B cell (primary cell): Measurements from ENCODE around the gene ZNF747. TPM values are rescaled to one million over a fixed set of nuclear protein-coding genes. Genes with fewer than 3 reads are reported as not detected.

Experiments
- ATAC-seq: fragments of 200-7000 bp; cut with Tn5 transposase; one replicate; pipeline ENCODE4 v1.10.0; 2021; ENCODE audit warnings: low read depth, mild to moderate bottlenecking, moderate number of reproducible peaks, moderate library complexity
- CTCF ChIA-PET: fragments of 350-600 bp; sonication (Branson Sonifier 250); formaldehyde crosslinking; loops from one replicate; lab custom pipeline; 2021; ENCODE audit warnings: antibody characterized with exemption, inconsistent platforms; lab: Charles Lee
- POLR2A ChIA-PET: fragments of 350-600 bp; sonication (Branson Sonifier 250); formaldehyde crosslinking; loops from one replicate; lab custom pipeline; 2021; ENCODE audit warnings: antibody characterized with exemption; lab: Charles Lee
- DNase-seq: peaks from one replicate; pipeline ENCODE4 v3.0.0; 2013
- H2AFZ ChIP-seq: 2 replicates; pipeline ENCODE4 v1.6.1; 2012; ENCODE audit warnings: mild to moderate bottlenecking, low read depth, low read length; ENCODE audit not compliant: insufficient read depth, poor library complexity, severe bottlenecking
- H3K27ac ChIP-seq, 2 donors: 1 replicate in 1 of 2; 2 replicates in 1 of 2; pipeline ENCODE4 v1.5.1; 2012 to 2013; ENCODE audit warnings: low read length in 2 of 2, mild to moderate bottlenecking in 2 of 2, moderate library complexity in 1 of 2
- H3K27me3 ChIP-seq, 4 experiments: fragments of 200-600 bp in 1 of 4; sonication (generic) in 1 of 4; replicated peaks in 1 of 4; 1 replicate in 2 of 4; 2 replicates in 2 of 4; pipeline versions ENCODE4 v1.6.1 to v1.7.0; 2013 to 2016; ENCODE audit warnings: low read length in 3 of 4, mild to moderate bottlenecking in 2 of 4, mixed read lengths in 1 of 4, moderate library complexity in 1 of 4; ENCODE audit not compliant: insufficient read depth in 4 of 4, control insufficient read depth in 3 of 4; ENCODE audit errors: control extremely low read depth in 1 of 4
- H3K36me3 ChIP-seq, 2 experiments: replicated peaks in 1 of 2; 1 replicate in 1 of 2; 2 replicates in 1 of 2; pipeline versions ENCODE4 v1.6.1 to v1.7.1; 2013; ENCODE audit warnings: low read length in 1 of 2; ENCODE audit not compliant: insufficient read depth in 2 of 2, control insufficient read depth in 1 of 2; ENCODE audit errors: control extremely low read depth in 1 of 2, extremely low read depth in 1 of 2
- H3K4me1 ChIP-seq, 2 donors: fragments of 200-600 bp in 1 of 2; sonication (generic) in 1 of 2; 1 replicate in 1 of 2; 2 replicates in 1 of 2; pipeline versions ENCODE4 v1.5.1 to v1.6.1; 2013 to 2017; ENCODE audit warnings: low read length in 2 of 2; ENCODE audit not compliant: control insufficient read depth in 2 of 2, insufficient read depth in 2 of 2
- H3K4me2 ChIP-seq: replicated peaks from 2 replicates; pipeline ENCODE3; 2012; ENCODE audit warnings: mild to moderate bottlenecking, low read depth, low read length; ENCODE audit not compliant: poor library complexity, severe bottlenecking
- H3K4me3 ChIP-seq, 5 experiments: fragments of 200-600 bp in 1 of 5; sonication (generic) in 1 of 5; 1 replicate in 3 of 5; 2 replicates in 2 of 5; pipeline versions ENCODE4 v1.5.1 to v1.7.0; 2011 to 2016; ENCODE audit warnings: low read length in 4 of 5, mild to moderate bottlenecking in 4 of 5, low read depth in 2 of 5, control low read depth in 1 of 5, moderate library complexity in 1 of 5; ENCODE audit not compliant: insufficient read depth in 1 of 5; ENCODE audit errors: control extremely low read depth in 1 of 5, extremely low read depth in 1 of 5
- H3K79me2 ChIP-seq: fragments of 200-600 bp; sonication (generic); one replicate; pipeline ENCODE4 v1.6.0; 2016; ENCODE audit warnings: low read length; ENCODE audit not compliant: control insufficient read depth, insufficient read depth
- H3K9ac ChIP-seq: fragments of 200-600 bp; sonication (generic); 2 replicates; pipeline ENCODE4 v1.6.1; 2017; ENCODE audit warnings: mild to moderate bottlenecking, low read length, moderate library complexity
- H3K9me3 ChIP-seq, 3 donors: one replicate each; pipeline versions ENCODE4 v1.6.1 to v1.7.1; 2013; ENCODE audit warnings: low read length in 2 of 3; ENCODE audit not compliant: control insufficient read depth in 2 of 3, insufficient read depth in 1 of 3; ENCODE audit errors: control extremely low read depth in 1 of 3
- H4K20me1 ChIP-seq: 2 replicates; pipeline ENCODE4 v1.6.0; 2012; ENCODE audit warnings: mild to moderate bottlenecking, low read length; ENCODE audit not compliant: insufficient read depth, control insufficient read depth, poor library complexity, severe bottlenecking
- H3K27ac Mint-ChIP-seq: one replicate; pipeline ENCODE4 v1.8.0; 2021; ENCODE audit warnings: mixed read lengths
- H3K27me3 Mint-ChIP-seq: one replicate; pipeline ENCODE4 v1.8.0; 2021; ENCODE audit warnings: mixed read lengths
- H3K4me1 Mint-ChIP-seq: one replicate; pipeline ENCODE4 v1.8.0; 2021; ENCODE audit warnings: mixed read lengths
- H3K4me3 Mint-ChIP-seq: one replicate; pipeline ENCODE4 v1.8.0; 2021; ENCODE audit warnings: mixed read lengths
- H3K9me3 Mint-ChIP-seq: one replicate; pipeline ENCODE4 v1.8.0; 2022; ENCODE audit warnings: mixed read lengths; ENCODE audit not compliant: insufficient read depth
- EZH2 ChIP-seq: IDR thresholded peaks from 2 replicates; pipeline ENCODE4 v1.6.1; 2012; ENCODE audit warnings: borderline replicate concordance, low read depth, mild to moderate bottlenecking, moderate library complexity, low read length; ENCODE audit not compliant: insufficient read depth, poor library complexity, severe bottlenecking
- WGBS: methylation state at CpG from one replicate; pipeline ENCODE4 v1.1.5; 2013; ENCODE audit warnings: missing lambda C conversion rate; ENCODE audit not compliant: insufficient coverage; 5-methylcytosine and 5-hydroxymethylcytosine counted together
- intact Hi-C: fragments of 100-400 bp; cut with micrococcal nuclease; formaldehyde crosslinking; loops from one replicate; pipeline ENCODE4 v1.10.0; 2022
- polyA plus RNA-seq: library from polyadenylated mRNA; depleted of rRNA; stranded (reverse); fragments of >200 nt; gene quantifications from 2 replicates; pipeline ENCODE4 v1.2.3, GENCODE V29; 2012
- total RNA-seq, 2 donors: library from RNA; stranded (reverse); fragments of 120-200 nt in 1 of 2; gene quantifications; 1 replicate in 1 of 2; 2 replicates in 1 of 2; pipeline versions ENCODE4 v1.2.3 to v1.2.4, GENCODE V29; 2013 to 2022
- TF ChIP-seq, protein P1 (sequence below): fragments of 200-600 bp; IDR thresholded peaks from one replicate; pipeline ENCODE4 v1.8.0; 2022; ENCODE audit warnings: antibody characterized with exemption, mild to moderate bottlenecking

The ZNF747 gene
- total and polyA plus RNA-seq, 2 donors (not counting 1 experiment from before 2014, with no cell fraction given): 9.7 to 17.3 TPM

DNA sequence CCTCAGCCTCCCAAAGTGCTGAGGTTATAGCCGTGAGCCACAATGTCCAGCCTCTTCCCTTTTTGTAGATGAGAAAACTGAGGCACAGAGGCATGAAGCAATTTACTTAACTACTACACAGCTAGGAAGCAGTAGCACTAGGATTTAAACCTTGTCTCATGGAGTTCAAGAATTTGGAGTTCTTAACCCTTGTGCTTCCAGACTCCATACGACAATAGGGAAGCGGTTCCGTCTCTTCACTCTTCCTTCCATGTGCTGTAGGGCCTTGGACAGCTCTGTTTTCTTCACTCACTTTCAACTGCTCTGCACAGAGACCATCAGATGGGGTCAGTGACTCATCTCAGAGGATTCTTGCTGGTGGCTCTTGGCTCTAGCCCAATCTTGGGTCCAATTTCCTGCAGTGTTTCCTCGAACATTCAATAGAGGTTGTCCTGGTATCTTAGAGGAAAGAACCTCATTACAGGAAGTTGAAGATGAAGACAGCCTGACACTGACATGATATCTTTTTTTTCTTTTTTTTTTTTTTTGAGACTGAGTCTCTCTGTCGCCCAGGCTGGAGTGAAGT lies 42.8 kb downstream of the ZNF747 start:
- H3K27me3 ChIP-seq: no peaks in the 10 kb centered on the region
- TF ChIP-seq, protein P1, sequence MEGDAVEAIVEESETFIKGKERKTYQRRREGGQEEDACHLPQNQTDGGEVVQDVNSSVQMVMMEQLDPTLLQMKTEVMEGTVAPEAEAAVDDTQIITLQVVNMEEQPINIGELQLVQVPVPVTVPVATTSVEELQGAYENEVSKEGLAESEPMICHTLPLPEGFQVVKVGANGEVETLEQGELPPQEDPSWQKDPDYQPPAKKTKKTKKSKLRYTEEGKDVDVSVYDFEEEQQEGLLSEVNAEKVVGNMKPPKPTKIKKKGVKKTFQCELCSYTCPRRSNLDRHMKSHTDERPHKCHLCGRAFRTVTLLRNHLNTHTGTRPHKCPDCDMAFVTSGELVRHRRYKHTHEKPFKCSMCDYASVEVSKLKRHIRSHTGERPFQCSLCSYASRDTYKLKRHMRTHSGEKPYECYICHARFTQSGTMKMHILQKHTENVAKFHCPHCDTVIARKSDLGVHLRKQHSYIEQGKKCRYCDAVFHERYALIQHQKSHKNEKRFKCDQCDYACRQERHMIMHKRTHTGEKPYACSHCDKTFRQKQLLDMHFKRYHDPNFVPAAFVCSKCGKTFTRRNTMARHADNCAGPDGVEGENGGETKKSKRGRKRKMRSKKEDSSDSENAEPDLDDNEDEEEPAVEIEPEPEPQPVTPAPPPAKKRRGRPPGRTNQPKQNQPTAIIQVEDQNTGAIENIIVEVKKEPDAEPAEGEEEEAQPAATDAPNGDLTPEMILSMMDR: no peak
- TF ChIP-seq EZH2: no peak
- H3K4me3 Mint-ChIP-seq: no peak overlapping the region
- no peak overlapping the region for H3K9ac ChIP-seq
- H3K9me3 ChIP-seq: no peaks in the 10 kb centered on the region
- H4K20me1 ChIP-seq: no peaks in the 10 kb centered on the region
- no peaks in the 10 kb centered on the region for H3K27me3 Mint-ChIP-seq
- no peak overlapping the region for H3K4me2 ChIP-seq
- no peaks in the 10 kb centered on the region for H3K4me1 Mint-ChIP-seq
- H2AFZ ChIP-seq: no peak overlapping the region
- no peak overlapping the region for H3K4me3 ChIP-seq
- WGBS: 85% methylated on average over 4 of the region's 6 CpGs
- DNase-seq (no peak), ATAC-seq (no peak)
- peaks cover 10% of the 10 kb centered on the region for H3K79me2 ChIP-seq
- H3K36me3 ChIP-seq: peaks cover 0 to 70% of the 10 kb centered on the region in 2 experiments
- no peak overlapping the region for H3K27ac ChIP-seq
- intact Hi-C loops: loop anchor here (5.0 kb wide), 1 partner anchor 40 kb away; no protein-coding TSS in a partner anchor
- H3K4me1 ChIP-seq: no peaks in the 10 kb centered on the region
- POLR2A ChIA-PET: interaction anchor here (0.6 kb wide), 1 partner anchor 30 kb away, joined by 4 read pairs; no protein-coding TSS in a partner anchor
- H3K9me3 Mint-ChIP-seq: no peaks in the 10 kb centered on the region
- CTCF ChIA-PET: interaction anchor here (2.3 kb wide), 1 partner anchor 43 kb away, joined by 6 read pairs; no protein-coding TSS in a partner anchor
- H3K27ac Mint-ChIP-seq: peak overlapping the region; percentile 42

DNA sequence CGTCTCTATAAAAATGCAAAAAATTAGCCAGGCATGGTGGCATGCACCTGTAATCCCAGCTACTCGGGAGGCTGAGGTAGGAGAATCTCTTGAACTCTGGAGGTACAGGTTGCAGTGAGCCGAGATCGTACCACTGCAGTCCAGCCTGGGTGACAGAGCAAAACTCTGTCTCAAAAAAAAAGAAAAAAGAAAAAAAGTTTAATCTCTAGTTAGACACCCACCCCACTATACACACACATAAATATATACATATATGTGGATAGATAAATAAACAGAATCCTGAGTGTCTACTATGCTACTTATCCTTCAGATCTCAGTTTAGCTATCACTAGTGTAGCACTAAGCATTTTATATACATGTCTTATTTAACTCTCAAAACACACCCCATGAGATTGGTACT lies 43.4 kb downstream of the ZNF747 start:
- H3K27ac Mint-ChIP-seq: peak overlapping the region; percentile 42
- H3K27me3 Mint-ChIP-seq: no peaks in the 10 kb centered on the region
- Histone ChIP-seq H3K4me1 (no peaks in the 10 kb centered on the region), H3K9me3 (no peaks in the 10 kb centered on the region), H3K27ac (no peak overlapping the region), H3K36me3 (peaks cover 0 to 68% of the 10 kb centered on the region in 2 experiments), H3K27me3 (no peaks in the 10 kb centered on the region), H2AFZ (no peak overlapping the region), H4K20me1 (no peaks in the 10 kb centered on the region), H3K9ac (no peak overlapping the region), H3K79me2 (peaks cover 13% of the 10 kb centered on the region), H3K4me2 (no peak overlapping the region), H3K4me3 (no peak overlapping the region)
- no peaks in the 10 kb centered on the region for H3K4me1 Mint-ChIP-seq
- TF ChIP-seq EZH2: no peak
- TF ChIP-seq, protein P1: no peak
- H3K9me3 Mint-ChIP-seq: no peaks in the 10 kb centered on the region
- POLR2A ChIA-PET: no interaction called here
- WGBS: 100% methylated on average over 2 of the region's 4 CpGs
- intact Hi-C loops: loop anchor here (5.0 kb wide), 1 partner anchor 39 kb away; no protein-coding TSS in a partner anchor
- CTCF ChIA-PET: interaction anchor here (0.8 to 2.3 kb wide), 2 partner anchors 42 to 49 kb away, joined by 3 to 6 read pairs; no protein-coding TSS in a partner anchor
- ATAC-seq (no peak), DNase-seq (no peak)
- H3K4me3 Mint-ChIP-seq: no peak overlapping the region
